ENCODE measurements around the gene STARD8.
"Not testable (repeated sequence)": the region's sequence is repeated elsewhere in the genome, so short reads cannot be mapped to it uniquely, and the experiment has no call there.

The STARD8 gene, protein sequence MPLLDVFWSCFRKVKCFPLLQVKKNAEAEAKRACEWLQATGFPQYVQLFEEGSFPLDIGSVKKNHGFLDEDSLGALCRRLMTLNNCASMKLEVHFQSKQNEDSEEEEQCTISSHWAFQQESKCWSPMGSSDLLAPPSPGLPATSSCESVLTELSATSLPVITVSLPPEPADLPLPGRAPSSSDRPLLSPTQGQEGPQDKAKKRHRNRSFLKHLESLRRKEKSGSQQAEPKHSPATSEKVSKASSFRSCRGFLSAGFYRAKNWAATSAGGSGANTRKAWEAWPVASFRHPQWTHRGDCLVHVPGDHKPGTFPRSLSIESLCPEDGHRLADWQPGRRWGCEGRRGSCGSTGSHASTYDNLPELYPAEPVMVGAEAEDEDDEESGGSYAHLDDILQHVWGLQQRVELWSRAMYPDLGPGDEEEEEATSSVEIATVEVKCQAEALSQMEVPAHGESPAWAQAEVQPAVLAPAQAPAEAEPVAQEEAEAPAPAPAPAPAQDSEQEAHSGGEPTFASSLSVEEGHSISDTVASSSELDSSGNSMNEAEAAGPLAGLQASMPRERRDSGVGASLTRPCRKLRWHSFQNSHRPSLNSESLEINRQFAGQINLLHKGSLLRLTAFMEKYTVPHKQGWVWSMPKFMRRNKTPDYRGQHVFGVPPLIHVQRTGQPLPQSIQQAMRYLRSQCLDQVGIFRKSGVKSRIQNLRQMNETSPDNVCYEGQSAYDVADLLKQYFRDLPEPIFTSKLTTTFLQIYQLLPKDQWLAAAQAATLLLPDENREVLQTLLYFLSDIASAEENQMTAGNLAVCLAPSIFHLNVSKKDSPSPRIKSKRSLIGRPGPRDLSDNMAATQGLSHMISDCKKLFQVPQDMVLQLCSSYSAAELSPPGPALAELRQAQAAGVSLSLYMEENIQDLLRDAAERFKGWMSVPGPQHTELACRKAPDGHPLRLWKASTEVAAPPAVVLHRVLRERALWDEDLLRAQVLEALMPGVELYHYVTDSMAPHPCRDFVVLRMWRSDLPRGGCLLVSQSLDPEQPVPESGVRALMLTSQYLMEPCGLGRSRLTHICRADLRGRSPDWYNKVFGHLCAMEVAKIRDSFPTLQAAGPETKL

DNA sequence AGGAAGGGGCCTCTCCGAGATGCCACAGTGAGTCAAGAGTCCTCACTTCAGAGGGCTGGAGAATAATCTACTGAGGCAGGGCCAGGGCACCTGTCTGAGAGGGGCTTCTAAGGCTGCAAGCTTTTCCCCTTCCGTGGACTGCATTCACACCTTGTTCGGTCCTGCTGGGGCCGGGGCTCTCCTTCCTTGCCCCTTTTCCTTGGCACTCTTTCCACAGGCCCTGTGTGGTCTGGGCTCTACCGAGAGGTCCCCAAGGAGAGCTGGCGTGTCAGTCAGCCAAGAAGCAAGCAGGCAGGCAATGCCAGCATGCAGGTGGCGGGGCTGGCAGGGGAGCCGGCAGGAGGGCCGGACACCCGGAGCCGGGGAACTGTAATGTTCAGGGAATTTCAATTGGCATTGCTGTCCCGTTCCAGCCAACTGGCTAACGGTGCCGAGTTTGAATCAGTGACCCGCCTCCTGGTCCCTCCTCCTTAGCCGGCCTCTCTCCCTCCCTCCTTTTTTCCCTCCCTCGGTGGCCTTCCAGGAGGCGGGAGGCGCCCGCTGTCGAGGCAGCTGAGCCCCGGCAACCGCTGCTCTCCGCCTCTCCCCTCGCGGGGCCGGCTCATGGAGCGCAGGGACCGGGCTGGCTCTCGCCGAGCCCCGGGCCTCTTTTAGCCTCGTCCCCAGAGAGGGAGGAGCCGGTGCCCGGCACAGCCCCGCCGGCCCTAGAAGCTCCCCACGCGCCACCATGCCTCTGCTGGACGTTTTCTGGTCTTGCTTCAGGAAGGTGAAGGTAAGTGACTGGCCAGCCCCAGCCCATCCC lies at the start of gene STARD8:
TSS of gene STARD8 (plus strand) at position 511 of the 802 bp plus-strand sequence. CDS start at position 728, 217 bp downstream.
- FAIRE-seq = no peak

DNA sequence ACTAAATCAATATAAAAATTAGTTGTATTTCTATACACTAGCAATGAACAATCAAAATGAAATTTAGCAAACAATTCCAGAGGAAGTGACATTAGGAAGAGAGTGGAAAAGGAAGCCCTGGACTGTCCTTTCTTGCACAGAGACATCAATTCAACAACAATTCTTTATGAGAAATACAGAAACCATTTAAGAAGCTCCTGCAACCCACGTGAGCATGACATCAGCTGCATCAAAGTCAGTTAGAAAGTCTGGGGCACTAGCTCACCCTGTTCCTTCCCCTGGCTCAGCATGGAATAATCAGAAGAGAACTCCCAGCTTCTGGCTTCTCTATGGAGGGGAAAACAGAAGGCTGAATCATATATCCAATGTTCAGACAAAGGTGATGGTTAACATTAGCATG lies 48.6 kb upstream of the STARD8 start:
- no peak for FAIRE-seq

DNA sequence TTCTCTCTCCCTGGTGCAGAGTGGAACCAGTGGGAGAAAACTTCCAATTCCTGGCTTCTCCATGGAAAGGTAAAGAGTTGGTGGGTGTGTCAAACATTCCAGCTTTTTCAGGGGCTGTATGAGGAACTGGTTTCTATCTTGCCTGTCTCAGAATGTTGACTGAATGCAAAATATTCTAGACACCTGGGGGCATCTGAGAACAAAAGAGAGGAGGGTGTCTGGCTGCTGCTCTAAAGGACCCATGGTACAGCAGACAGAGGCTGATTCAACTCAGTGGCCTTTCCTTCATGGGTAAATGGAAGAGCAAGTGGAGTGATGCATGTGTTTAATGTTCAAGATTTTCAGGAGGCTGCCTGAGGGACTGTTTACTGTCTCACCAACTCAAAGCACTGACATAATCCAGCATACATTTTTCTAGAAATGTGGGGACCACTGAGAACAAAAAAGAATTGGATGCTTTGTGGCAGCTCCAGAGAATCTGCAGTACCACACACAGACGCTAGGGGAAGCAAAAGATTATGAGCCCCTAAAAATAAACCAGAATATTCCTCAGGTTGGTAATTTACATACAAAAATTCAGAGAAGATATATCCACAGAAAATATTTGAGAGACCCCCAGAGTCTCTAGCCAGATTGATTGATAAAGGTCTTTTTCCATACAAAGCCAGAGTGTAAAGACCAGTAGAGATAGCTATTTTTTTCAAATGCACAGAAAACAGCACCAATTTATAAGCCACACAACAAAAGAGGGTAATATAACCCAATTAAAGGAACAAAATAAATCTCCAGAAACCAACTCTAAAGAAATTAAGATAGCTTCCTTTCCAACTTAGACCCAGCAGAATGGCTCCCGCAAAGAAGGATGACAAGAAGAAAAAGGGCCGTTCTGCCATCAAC lies 48.0 kb upstream of the STARD8 start:
- no peak for FAIRE-seq

DNA sequence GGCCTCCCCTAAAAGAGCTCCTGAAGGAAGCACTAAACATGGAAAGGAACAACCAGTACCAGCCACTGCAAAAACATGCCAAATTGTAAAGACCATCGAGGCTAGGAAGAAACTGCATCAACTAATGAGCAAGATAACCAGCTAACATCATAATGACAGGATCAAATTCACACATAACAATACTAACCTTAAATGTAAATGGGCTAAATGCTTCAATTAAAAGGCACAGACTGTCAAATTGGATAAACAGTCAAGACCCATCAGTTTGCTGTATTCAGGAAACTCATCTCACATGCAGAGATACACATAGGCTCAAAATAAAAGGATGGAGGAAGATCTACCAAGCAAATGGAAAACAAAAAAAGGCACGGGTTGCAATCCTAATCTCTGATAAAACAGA lies 43.2 kb upstream of the STARD8 start:
- FAIRE-seq = not testable (repeated sequence)

DNA sequence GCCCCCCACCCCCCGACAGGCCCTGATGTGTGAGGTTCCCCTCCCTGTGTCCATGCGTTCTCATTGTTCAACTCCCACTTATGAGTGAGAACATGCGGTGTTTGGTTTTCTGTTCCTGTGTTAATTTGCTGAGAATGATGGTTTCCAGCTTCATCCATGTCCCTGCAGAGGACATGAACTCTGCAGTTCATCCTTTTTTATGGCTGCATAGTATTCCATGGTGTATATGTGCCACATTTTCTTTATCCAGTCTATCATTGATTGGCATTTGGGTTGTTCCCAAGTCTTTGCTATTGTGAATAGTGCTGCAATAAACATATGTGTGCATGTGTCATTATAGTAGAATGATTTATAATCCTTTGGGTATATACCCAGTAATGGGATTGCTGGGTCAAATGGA lies 32.7 kb upstream of the STARD8 start:
- not testable (repeated sequence) for FAIRE-seq

DNA sequence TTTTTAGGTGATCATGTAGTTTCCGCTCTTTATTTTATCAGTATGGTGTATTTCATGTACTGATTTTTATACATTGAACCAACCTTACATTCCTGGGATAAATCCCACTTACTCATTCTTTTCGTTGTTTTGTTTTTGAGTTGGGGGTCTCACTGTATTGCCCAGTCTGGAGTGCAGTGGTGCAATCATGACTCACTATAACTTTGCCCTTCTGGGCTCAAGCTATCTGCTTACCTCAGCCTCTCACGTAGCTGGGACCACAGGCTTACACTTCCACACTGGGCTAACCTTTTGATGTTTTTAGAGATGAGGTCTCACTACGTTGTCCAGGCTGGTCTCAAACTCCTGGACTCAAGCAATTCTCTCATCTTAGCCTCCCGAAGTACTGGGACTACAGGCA lies 19.5 kb upstream of the STARD8 start:
- FAIRE-seq = no peak

DNA sequence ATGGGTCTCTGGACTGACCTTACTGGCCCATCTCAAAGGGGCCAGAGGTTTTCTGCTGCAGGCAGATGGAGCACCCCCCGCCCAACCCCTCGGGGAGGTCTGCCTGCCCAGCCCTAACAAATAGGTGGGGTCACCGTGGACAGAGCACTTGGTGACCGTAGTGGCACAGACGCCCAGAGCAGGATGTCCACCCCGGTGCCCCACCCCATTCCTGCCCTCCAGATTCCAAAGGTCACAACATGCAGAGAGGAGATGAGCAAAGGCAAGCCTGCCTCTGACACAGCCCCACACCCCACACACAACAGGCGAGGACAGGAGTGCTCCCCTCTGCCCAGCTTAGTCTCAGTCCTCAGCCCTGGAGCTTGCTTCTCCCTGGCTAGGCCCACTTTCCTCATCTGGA lies 17.5 kb upstream of the STARD8 start:
- FAIRE-seq = peak; percentile 65

DNA sequence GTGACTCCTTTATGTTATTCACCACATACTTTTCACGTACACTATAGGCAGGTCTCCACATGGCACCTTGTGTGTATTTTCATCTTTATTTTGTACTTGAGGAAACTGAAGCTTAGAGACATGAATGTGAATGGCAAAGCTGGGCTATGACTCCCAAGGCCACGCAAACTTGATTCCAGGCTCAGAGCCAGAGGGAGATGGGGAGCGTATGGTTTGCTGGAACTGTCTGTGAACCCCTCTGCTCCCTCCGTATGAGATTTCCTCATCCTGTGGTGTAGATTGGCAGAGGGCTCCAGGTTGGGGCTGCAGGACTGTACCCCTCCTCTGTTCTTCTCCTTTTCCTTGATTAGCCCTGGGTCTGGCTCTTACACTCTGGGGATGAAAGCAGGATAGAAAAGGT lies 16.1 kb upstream of the STARD8 start:
- FAIRE-seq = no peak

DNA sequence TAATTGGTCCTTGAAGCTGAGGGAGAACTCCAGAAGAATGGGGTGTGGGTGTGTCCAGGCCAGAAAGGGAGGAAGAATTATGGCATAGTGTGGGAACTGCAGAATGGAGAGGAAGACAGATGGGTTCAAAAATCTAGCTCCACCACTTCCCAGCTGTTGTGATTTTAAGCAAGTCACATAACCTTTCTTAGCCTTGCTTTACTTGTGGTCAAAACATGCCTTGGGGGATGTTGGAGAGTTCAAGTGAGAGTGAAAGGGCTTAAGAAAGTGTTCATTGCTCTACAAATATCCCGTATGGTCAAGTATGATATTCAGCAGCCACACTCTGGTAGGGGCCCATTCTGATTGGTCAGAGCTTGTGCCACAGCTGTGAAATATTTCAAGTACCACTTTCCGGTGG lies 15.0 kb upstream of the STARD8 start:
- no peak for FAIRE-seq

DNA sequence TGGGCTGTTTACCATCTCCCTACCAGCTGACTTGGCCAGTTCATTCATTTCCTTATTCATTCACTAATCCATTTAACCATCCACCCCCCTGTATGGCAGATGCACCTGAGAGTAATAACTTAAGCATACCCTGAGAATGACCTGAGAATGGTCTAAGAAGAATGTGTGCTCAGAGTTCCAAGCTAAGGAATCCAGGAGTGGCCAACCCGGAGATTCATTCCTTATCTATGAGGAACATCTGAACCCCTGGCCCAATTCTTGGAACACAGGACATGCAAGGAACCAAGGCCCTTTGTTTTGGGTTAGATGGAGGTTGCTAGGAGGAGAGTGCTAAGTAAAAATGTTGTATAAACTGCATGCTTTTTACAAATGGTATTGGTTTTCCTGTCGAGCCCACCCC lies 13.5 kb upstream of the STARD8 start:
- FAIRE-seq = no peak

DNA sequence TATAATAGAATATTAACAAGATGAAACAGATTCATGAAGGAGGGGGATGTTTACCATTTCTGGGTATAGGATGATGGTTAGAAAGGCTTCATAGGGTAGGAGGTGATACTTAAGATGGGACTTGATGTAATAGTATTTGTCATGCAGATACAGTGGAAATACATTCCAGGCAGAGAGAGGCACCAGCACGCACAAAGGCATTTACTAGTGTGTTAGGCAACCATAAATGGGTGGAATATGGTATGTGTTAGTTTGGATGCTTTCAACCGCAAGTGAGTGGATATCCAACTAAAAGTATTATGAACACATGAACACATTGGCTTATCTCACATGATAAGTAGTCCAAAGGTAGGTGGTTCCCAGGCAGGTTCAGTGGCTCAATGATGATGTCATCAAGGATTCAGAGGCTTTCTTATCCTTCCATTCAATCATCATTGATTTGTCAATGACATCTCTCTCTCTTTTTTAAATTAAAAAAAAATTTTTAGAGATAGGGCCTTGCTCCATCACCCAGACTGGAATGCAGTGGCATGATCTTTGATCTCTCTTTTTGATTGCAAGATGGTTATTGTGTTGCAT lies 12.7 kb upstream of the STARD8 start:
- FAIRE-seq = no peak

DNA sequence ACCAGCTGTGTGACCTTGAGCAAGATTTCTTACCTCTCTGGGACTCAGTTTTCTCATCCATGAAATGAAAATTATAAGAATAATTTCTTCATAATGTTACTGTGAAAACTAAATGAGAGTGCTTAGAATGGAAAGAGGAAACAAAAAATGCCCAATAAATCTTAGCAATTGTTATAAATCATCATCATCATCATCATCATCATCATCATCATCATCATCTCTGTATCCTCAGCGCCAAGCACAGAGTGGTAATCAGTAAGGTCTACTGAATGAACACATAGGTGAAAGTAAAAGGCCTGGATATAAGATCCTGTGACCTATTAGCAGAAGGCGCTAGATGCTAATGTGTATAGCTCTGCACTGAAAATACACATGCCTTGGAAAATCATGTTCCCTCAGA lies 6.8 kb upstream of the STARD8 start:
- no peak for FAIRE-seq

DNA sequence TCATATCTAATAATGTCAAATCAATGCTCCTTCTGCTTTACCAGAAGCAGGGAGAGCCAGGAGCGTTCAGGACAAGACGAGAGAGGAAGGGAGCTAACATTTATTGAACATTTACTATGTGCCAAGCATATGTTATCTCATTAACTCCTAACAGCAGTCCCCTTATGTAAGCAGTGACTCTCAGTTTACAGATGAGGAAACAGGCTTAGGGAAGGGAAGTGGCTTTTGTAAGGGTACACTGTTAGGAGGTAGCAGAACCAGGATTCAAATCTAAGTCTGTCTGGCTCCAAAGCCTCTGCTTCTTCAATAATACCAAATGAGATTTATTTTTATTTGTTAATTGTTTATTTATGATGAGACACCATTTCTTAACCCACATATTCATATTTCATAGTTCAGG lies 2.6 kb upstream of the STARD8 start:
- no peak for FAIRE-seq

DNA sequence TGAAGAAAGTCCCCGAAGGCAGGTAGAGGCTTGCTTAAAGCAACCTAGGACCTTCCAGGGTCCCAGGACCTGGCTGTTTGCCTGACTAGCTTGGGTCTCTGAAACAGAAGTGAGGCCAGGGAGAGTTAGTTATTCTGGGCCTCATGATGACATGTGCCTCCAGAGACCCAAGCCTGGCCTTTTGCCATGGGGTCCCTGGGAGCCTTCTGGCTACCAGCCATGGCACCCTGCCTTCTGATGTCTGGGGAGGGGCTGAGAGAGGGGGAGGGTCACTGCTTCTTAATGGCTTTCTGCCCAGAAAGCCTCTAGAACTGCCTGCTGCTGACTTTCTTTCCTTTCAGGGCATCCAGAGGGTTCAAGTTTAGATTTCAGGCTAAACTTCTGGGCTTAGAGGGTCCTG lies 1.0 kb upstream of the STARD8 start:
- FAIRE-seq = no peak

DNA sequence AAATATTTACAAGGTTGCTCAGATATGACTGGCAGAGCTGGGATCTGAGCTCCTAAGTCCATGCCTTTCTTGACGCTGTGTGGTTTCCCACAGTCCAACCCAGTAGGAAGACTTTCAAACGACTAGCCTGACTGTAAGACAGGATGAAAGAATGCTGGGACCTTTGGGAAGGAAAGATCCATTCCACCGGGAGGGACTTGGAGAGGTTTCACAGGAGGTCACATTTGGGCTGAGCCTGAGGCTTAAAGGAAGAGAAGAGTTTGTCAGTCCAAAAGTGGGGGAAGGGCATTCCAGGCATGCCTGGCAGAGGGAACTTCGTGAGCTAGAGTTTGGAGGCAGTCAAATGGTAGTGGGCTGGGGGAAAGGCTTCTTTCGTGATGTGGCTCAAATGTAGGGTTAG lies 1.5 kb downstream of the STARD8 start:
- FAIRE-seq = no peak

DNA sequence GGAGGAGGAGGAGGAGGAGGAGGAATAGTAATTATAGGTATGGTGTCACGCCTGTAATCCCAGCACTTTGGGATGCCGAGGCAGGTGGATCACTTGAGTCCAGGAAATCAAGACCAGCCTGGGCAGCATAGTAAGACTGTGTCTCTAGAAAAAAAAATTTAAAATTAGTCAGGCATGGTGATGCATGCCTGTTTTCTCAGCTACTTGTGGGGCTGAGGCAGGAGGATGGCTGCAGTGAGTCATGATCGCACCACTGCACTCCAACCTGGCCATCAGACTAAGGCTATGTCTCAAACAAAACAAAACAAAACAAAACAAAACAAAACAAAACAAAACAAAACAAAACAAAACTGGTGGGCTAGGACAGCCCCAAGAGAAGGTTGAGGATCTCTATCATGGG lies 3.0 kb downstream of the STARD8 start:
- FAIRE-seq = no peak

DNA sequence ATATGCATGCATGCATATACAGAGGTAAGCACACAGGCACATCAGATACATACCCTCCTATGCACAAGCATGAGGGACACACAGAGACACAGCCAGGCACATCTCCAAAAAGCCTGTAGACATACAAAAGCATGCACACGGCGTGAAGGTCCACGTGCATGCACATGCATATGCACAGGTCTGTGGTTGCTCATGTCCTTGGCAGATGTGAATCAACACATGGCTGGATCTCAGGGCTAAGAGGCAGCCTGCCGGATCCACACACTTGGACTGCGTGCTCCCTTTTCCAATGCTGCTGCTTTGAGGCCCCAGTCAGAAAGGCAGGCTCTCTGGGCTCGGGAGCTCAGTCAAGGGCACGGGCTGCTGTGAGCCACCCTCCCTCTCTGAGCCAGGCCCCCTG lies 3.6 kb downstream of the STARD8 start:
- FAIRE-seq = no peak

DNA sequence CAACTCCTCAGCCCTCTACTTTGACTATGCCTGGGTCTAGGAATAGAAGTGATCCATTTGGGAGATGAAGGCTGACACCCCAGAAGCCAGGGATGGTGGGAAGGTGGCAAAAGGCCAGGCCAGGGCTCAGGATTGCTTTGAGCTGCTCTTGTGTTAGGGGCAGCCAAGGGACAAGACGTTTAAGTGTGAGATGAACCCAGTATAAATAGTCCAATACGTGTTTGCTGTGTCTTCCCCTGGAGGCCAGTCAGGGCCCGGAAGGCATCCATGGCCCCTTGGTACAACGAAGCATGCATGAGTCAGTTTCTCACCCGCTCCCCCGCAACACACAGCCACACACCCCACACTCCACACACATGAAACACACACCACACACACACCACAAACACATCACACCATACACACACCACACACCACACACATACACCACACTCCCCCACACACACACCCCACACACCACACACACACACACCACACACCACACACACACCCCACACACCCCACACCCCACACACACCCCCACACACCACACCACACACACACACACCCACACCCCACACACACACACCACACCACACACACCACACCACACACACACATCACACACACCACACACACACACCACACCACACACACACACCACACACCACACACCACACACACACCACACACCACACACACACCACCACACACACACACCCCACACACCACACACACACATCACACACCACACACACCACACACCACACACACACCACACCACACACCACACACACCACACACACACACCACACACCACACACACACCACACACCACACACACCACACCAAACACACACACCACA lies 5.1 kb downstream of the STARD8 start:
- FAIRE-seq = no peak

DNA sequence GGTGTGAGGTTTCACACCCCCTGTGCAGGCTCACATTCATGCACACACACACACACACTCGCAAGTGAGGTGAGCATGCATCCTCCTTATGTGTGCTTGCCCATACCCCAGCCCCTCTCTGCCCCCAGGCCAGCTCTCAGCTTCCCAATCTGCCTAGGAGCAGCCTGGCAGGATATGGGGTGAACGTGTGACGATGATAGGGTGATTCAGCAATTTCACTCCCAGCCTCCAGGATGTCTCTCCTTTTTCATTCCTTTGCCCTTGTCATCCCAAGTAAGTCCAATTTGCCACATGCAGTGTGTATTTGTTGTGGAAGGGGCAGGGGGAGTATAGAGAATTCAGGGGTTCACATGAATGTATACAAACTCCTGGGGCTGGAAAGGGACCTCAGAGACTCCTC lies 7.2 kb downstream of the STARD8 start:
- FAIRE-seq = no peak

DNA sequence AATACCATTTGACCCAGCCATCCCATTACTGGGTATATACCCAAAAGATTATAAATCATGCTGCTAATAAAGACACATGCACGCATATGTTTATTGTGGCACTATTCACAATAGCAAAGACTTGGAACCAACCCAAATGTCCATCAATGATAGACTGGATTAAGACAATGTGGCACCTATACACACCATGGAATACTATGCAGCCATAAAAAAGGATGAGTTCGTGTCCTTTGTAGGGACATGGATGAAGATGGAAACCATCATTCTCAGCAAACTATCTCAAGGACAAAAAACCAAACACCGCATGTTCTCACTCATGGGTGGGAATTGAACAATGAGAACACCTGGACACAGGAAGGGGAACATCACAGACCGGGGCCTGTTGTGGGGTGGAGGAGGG lies 9.0 kb downstream of the STARD8 start:
- not testable (repeated sequence) for FAIRE-seq

Data from colon (tissue), 2 donors.